GM12891 (cell line): ENCODE results near the gene PERM1.

ENCODE experiments used
- DNase-seq: peaks from one replicate; pipeline ENCODE4 v3.0.0; 2011; ENCODE audit warnings: low spot score; ENCODE audit not compliant: insufficient read length
- FAIRE-seq: peaks from 2 replicates; lab custom pipeline; 2011; peaks lifted over from hg19 to GRCh38; lab: Jason Lieb, UNC
- PAX5 ChIP-seq: IDR thresholded peaks from 2 replicates; pipeline ENCODE4 v1.6.1; 2011; ENCODE audit warnings: low read length, moderate library complexity, mild to moderate bottlenecking; ENCODE audit not compliant: insufficient read depth, severe bottlenecking
- POLR2A ChIP-seq: IDR thresholded peaks from 2 replicates; pipeline ENCODE4 v1.6.1; 2011; ENCODE audit warnings: low read depth, low read length, control low read depth
- POLR2AphosphoS5 ChIP-seq: IDR thresholded peaks from 2 replicates; pipeline ENCODE4 v1.6.1; 2011; ENCODE audit warnings: low read depth, low read length, control low read depth
- POU2F2 ChIP-seq: IDR thresholded peaks from 2 replicates; pipeline ENCODE4 v1.6.1; 2011; ENCODE audit warnings: low read depth, mild to moderate bottlenecking, control low read depth, low read length, moderate library complexity
- SPI1 ChIP-seq: IDR thresholded peaks from 2 replicates; pipeline ENCODE4 v1.6.1; 2011; ENCODE audit warnings: low read depth, low read length, control low read depth
- TAF1 ChIP-seq: IDR thresholded peaks from 2 replicates; pipeline ENCODE4 v1.6.1; 2011; ENCODE audit warnings: low read depth, low read length, control low read depth

Gene PERM1

DNA sequence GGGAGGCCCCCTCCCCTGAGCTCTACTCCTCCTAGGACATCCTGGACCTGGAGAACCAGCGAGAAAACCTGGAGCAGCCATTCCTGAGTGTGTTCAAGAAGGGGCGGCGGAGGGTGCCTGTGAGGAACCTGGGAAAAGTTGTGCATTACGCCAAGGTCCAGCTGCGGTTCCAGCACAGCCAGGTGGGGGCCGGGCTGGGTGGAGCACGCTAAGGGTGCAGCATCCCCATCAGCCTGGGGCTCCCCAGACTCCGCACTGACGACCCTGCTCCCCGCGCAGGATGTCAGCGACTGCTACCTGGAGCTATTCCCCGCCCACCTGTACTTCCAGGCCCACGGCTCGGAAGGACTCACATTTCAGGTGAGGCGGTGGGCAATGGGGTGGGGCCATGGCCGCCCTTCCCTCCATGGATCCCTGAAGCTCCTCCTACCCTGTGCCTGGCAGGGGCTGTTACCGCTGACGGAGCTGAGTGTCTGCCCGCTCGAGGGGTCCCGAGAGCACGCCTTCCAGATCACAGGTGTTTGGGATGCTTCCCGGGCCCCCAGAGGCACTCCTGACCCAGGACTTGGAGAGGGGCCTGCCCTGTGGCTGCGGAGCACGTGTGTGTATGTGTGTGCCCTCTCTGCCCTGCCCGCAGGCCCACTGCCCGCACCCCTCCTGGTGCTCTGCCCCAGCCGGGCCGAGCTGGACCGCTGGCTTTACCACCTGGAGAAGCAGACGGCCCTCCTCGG, 11.5 kb downstream of the PERM1 start:
- DNase-seq (no peak), FAIRE-seq (no peak)
- TF ChIP-seq POLR2AphosphoS5: no peak
- no peak for TF ChIP-seq POLR2A

- DNase-seq (no peak), FAIRE-seq (peak; percentile 81)
- TF ChIP-seq TAF1 (no peak), PAX5 (no peak), POLR2A (no peak), POLR2AphosphoS5 (no peak), POU2F2 (no peak), SPI1 (no peak)
Measured at GRCh38 chr1:969260-969855, 12.5 kb downstream of the PERM1 start.

GRCh38 chr1:967466-968343, 14.2 kb downstream of the PERM1 start:
- FAIRE-seq: no peak
- no peak for TF ChIP-seq POLR2A
- TF ChIP-seq PAX5: no peak
- no peak for TF ChIP-seq TAF1

DNA sequence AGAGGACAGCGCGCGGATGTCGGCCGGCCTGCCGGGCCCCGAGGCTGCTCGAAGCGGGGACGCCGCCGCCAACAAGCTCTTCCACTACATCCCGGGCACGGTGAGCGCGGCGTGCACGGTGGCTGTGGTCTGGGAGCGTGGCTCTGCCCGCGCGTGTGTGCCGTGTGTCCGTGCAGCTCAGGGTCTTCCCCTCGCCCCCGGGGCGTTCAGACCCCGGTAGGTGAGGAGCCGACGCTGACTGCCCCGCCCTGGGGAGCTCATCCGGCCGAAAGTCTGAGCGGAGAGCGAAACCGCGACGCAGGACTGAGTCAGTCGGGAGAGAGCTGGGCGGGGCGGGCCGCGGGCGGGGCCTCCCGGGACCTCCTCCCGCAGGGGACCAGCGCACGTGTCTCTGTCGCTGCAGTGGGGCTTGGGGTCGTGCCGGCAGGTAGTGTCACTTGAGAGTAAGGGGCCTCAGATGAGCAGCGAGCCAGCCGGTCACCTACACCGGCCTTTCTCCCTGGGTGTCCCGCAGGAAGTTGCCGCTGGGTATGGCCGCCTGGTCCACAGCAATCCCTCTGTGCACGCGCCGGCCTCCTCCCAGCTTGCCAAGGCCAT, 15.1 kb downstream of the PERM1 start:
- TF ChIP-seq POLR2AphosphoS5 (no peak), POLR2A (no peak), PAX5 (no peak), SPI1 (no peak), POU2F2 (no peak), TAF1 (no peak)
- FAIRE-seq (peak; percentile 88), DNase-seq (peak; percentile 96)

More at GRCh38 chr1:967466-968343, 14.2 kb downstream of the PERM1 start:
- DNase-seq: no peak

- TF ChIP-seq SPI1 (no peak), PAX5 (no peak), TAF1 (no peak), POLR2AphosphoS5 (no peak), POU2F2 (no peak), POLR2A (no peak)
- no peak for FAIRE-seq
- DNase-seq: peak; percentile 72
Measured at GRCh38 chr1:966135-966703, 15.7 kb downstream of the PERM1 start, which contains the start of gene PLEKHN1. Gene PLEKHN1, plus strand, starts transcription at chr1:966482. Its CDS starts 50 bp downstream, at chr1:966532.

GRCh38 chr1:965526-966134, 16.3 kb downstream of the PERM1 start:
- TF ChIP-seq POLR2AphosphoS5 (no peak), PAX5 (no peak), POLR2A (no peak), SPI1 (no peak), TAF1 (no peak), POU2F2 (no peak)
- DNase-seq: no peak
- FAIRE-seq: no peak

DNA sequence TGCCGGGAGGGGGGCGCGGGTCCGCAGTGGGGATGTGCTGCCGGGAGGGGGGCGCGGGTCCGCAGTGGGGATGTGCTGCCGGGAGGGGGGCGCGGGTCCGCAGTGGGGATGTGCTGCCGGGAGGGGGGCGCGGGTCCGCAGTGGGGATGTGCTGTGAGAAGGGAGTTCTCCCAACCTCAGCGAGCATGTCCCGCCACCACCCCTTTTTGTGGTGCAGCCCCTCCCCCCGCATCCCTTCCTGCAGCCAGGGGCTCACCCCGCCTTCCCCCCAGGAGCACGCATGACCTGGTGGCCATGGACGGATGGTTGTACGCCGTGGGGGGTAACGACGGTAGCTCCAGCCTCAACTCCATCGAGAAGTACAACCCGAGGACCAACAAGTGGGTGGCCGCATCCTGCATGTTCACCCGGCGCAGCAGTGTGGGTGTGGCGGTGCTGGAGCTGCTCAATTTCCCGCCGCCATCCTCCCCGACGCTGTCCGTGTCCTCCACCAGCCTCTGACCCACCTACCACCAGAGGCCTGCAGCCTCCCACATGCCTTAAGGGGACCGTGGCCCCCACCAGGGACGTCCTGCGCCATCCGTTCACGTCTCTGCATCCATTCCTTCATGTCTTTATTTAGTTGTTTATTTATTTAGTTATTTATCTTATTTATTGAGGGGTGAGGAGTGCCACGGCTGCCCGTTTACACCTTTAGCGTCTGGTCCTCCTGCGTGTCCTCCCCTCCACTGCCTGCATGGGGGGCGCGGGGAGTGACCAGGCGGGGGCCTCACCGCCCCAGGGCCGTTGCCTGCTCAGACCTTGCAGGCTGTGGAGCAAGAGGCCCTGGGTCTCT, 17.0 kb downstream of the PERM1 start:
- DNase-seq: no peak
- TF ChIP-seq SPI1 (no peak), POLR2A (no peak), POU2F2 (no peak), PAX5 (no peak), TAF1 (no peak), POLR2AphosphoS5 (no peak)
- no peak for FAIRE-seq

DNA sequence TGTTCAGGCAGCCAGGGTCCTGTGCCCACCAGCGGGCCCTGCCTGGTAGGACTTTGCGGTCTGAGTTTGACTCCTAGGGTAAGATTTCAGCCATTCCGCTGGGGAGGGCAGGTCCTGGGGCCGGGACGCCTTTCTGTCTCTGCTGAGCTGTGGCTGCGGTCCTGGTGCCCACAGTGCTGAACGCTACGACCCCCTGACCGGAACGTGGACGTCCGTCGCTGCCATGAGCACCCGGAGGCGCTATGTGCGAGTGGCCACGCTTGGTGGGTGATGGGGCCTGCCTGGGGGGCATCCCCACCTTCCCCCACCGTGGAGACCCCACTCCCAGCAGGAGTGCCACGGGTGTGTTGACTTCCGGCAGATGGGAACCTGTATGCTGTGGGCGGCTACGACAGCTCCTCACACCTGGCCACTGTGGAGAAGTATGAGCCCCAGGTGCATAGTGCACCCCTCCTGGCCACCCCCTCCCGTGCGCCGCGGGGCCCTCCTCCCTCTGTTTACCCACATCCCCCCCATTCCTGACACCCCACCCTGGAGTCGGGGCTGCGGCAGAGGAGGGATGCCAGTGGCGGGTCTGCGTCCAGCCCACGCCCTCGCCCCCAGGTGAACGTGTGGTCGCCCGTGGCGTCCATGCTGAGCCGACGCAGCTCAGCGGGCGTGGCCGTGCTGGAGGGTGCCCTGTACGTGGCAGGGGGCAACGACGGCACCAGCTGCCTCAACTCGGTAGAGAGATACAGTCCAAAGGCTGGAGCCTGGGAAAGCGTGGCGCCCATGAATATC, 18.0 kb downstream of the PERM1 start:
- DNase-seq (no peak), FAIRE-seq (no peak)
- TF ChIP-seq PAX5 (no peak), TAF1 (no peak), POU2F2 (no peak), POLR2A (no peak), POLR2AphosphoS5 (no peak), SPI1 (no peak)
